Measurements from ENCODE around the gene POC5. TPM values are rescaled to one million over a fixed set of nuclear protein-coding genes. Genes with fewer than 3 reads are reported as not detected.

POC5 gene
- total RNA-seq, 1 donor from 2014 or later: 9.0 TPM

- no peaks in the 10 kb centered on the region for H3K79me2 ChIP-seq (ENCODE audit: insufficient read depth, low read length)
- Mint-ChIP-seq H3K36me3 (ENCODE audit: low read depth, unreplicated experiment) (peaks cover 2% of the 10 kb centered on the region), H3K4me3 (ENCODE audit: unreplicated experiment) (no peak overlapping the region), H3K9me3 (ENCODE audit: unreplicated experiment) (no peaks in the 10 kb centered on the region), H3K4me1 (ENCODE audit: low read depth, unreplicated experiment) (no peaks in the 10 kb centered on the region), H3K27ac (ENCODE audit: unreplicated experiment) (no peak overlapping the region), H3K27me3 (ENCODE audit: low read depth, unreplicated experiment) (no peaks in the 10 kb centered on the region)
- H3K4me3 ChIP-seq (ENCODE audit: insufficient read depth, low read depth, low read length): no peak overlapping the region
- H3K9ac ChIP-seq (ENCODE audit: low read length): no peak overlapping the region
- no peaks in the 10 kb centered on the region for H4K20me1 ChIP-seq (ENCODE audit: insufficient read depth, low read length)
- no peak for DNase-seq (ENCODE audit: low read depth)
- no peak overlapping the region for H2AFZ ChIP-seq (ENCODE audit: low read depth, low read length)
- no peaks in the 10 kb centered on the region for H3K27me3 ChIP-seq (ENCODE audit: insufficient read depth, low read length)
- FAIRE-seq: no peak
- H3K36me3 ChIP-seq (ENCODE audit: insufficient read depth, low read length): peaks cover 17% of the 10 kb centered on the region
- H3K27ac ChIP-seq (ENCODE audit: low read depth, low read length): no peak overlapping the region
- H3K4me2 ChIP-seq (ENCODE audit: low read length): no peak overlapping the region
- H3K9me3 ChIP-seq (ENCODE audit: insufficient read depth, low read depth, low read length): no peaks in the 10 kb centered on the region
- no peak for TF ChIP-seq EZH2 (IDR thresholded peaks at IDR 0.05; ENCODE audit: insufficient read depth, low read length)
- TF ChIP-seq, protein P1, sequence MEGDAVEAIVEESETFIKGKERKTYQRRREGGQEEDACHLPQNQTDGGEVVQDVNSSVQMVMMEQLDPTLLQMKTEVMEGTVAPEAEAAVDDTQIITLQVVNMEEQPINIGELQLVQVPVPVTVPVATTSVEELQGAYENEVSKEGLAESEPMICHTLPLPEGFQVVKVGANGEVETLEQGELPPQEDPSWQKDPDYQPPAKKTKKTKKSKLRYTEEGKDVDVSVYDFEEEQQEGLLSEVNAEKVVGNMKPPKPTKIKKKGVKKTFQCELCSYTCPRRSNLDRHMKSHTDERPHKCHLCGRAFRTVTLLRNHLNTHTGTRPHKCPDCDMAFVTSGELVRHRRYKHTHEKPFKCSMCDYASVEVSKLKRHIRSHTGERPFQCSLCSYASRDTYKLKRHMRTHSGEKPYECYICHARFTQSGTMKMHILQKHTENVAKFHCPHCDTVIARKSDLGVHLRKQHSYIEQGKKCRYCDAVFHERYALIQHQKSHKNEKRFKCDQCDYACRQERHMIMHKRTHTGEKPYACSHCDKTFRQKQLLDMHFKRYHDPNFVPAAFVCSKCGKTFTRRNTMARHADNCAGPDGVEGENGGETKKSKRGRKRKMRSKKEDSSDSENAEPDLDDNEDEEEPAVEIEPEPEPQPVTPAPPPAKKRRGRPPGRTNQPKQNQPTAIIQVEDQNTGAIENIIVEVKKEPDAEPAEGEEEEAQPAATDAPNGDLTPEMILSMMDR (IDR thresholded peaks at IDR 0.05; ENCODE audit: insufficient read depth, low read depth, low read length): no peak
- H3K4me1 ChIP-seq (ENCODE audit: insufficient read depth, low read length): no peaks in the 10 kb centered on the region
Measured at GRCh38 chr5:75685141-75685540, 32.1 kb downstream of the POC5 start.

DNA sequence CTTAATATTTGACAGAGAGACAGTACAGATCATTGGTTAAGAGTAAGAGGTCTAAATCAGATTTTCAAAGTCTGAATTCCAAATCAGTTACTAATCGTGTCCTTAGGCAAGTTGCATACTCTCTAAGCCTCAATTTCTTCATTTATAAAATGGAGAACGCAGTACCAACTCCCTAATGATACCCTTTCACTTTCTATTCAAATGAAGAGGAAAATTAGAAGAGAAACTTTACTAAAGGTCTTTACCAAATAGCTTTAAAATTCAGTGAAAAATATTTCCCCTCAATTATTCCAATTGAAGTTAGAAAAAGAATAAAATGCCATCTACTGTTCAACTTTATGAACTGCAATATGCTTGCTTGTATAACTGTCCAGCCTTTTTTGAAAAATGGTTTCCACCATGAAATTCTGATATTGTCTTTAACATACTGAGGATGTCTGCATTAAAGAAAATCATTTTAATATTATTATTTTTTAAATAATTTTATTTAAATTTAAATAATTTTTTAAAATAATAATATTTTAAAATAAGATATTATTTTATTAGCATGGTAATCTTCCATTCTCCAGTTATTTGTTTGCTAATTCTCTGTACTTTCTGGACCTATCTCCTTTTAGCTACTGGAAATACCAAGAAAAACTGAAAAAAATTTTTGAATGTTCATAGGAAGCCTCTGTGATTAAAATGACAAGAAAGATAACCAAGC lies 36.0 kb downstream of the POC5 start:
- H3K36me3 Mint-ChIP-seq (ENCODE audit: low read depth, unreplicated experiment): peaks cover 2% of the 10 kb centered on the region
- no peaks in the 10 kb centered on the region for H3K4me1 Mint-ChIP-seq (ENCODE audit: low read depth, unreplicated experiment)
- DNase-seq (ENCODE audit: low read depth): peak; percentile 30
- H3K27me3 Mint-ChIP-seq (ENCODE audit: low read depth, unreplicated experiment): no peaks in the 10 kb centered on the region
- Histone ChIP-seq H4K20me1 (ENCODE audit: insufficient read depth, low read length) (no peaks in the 10 kb centered on the region), H3K27ac (ENCODE audit: low read depth, low read length) (peak overlapping the region; percentile 10), H3K4me3 (ENCODE audit: insufficient read depth, low read depth, low read length) (no peak overlapping the region), H3K9me3 (ENCODE audit: insufficient read depth, low read depth, low read length) (no peaks in the 10 kb centered on the region), H3K4me2 (ENCODE audit: low read length) (peak overlapping the region; percentile 53), H2AFZ (ENCODE audit: low read depth, low read length) (no peak overlapping the region), H3K9ac (ENCODE audit: low read length) (peak overlapping the region; percentile 49), H3K79me2 (ENCODE audit: insufficient read depth, low read length) (no peaks in the 10 kb centered on the region), H3K4me1 (ENCODE audit: insufficient read depth, low read length) (no peaks in the 10 kb centered on the region), H3K36me3 (ENCODE audit: insufficient read depth, low read length) (peaks cover 4% of the 10 kb centered on the region), H3K27me3 (ENCODE audit: insufficient read depth, low read length) (no peaks in the 10 kb centered on the region)
- no peaks in the 10 kb centered on the region for H3K9me3 Mint-ChIP-seq (ENCODE audit: unreplicated experiment)
- TF ChIP-seq, protein P1 (IDR thresholded peaks at IDR 0.05; ENCODE audit: insufficient read depth, low read depth, low read length): peak; percentile 59
- TF ChIP-seq EZH2 (IDR thresholded peaks at IDR 0.05; ENCODE audit: insufficient read depth, low read length): no peak
- H3K27ac Mint-ChIP-seq (ENCODE audit: unreplicated experiment): no peak overlapping the region
- H3K4me3 Mint-ChIP-seq (ENCODE audit: unreplicated experiment): no peak overlapping the region
- FAIRE-seq: peak; percentile 89

GRCh38 chr5:75678155-75678554 lies 39.1 kb downstream of the POC5 start:
- no peaks in the 10 kb centered on the region for H4K20me1 ChIP-seq (ENCODE audit: insufficient read depth, low read length)
- FAIRE-seq: no peak
- Mint-ChIP-seq H3K27ac (ENCODE audit: unreplicated experiment) (no peak overlapping the region), H3K4me1 (ENCODE audit: low read depth, unreplicated experiment) (no peaks in the 10 kb centered on the region), H3K36me3 (ENCODE audit: low read depth, unreplicated experiment) (no peaks in the 10 kb centered on the region), H3K4me3 (ENCODE audit: unreplicated experiment) (no peak overlapping the region), H3K9me3 (ENCODE audit: unreplicated experiment) (no peaks in the 10 kb centered on the region), H3K27me3 (ENCODE audit: low read depth, unreplicated experiment) (no peaks in the 10 kb centered on the region)
- peaks cover 2% of the 10 kb centered on the region for H3K36me3 ChIP-seq (ENCODE audit: insufficient read depth, low read length)
- no peak overlapping the region for H3K9ac ChIP-seq (ENCODE audit: low read length)
- no peaks in the 10 kb centered on the region for H3K79me2 ChIP-seq (ENCODE audit: insufficient read depth, low read length)
- H2AFZ ChIP-seq (ENCODE audit: low read depth, low read length): no peak overlapping the region
- no peak overlapping the region for H3K4me3 ChIP-seq (ENCODE audit: insufficient read depth, low read depth, low read length)
- DNase-seq (ENCODE audit: low read depth): no peak
- TF ChIP-seq, protein P1 (IDR thresholded peaks at IDR 0.05; ENCODE audit: insufficient read depth, low read depth, low read length): no peak
- TF ChIP-seq EZH2 (IDR thresholded peaks at IDR 0.05; ENCODE audit: insufficient read depth, low read length): no peak
- H3K27me3 ChIP-seq (ENCODE audit: insufficient read depth, low read length): no peaks in the 10 kb centered on the region
- no peak overlapping the region for H3K4me2 ChIP-seq (ENCODE audit: low read length)
- H3K9me3 ChIP-seq (ENCODE audit: insufficient read depth, low read depth, low read length): no peaks in the 10 kb centered on the region
- H3K4me1 ChIP-seq (ENCODE audit: insufficient read depth, low read length): no peaks in the 10 kb centered on the region
- H3K27ac ChIP-seq (ENCODE audit: low read depth, low read length): no peak overlapping the region

Data from astrocyte (in vitro differentiated cells and primary cell).